Pancreas (tissue), 10 donors: ENCODE measurements around the gene HIC1. TPM values are rescaled to one million over a fixed set of nuclear protein-coding genes. Genes with fewer than 3 reads are reported as not detected.
A peak's percentile ranks its signal among the peaks of the same experiment; 100 is the strongest.

ENCODE experiments used
- ATAC-seq, 4 donors: fragments of 200-7000 bp; cut with Tn5 transposase; one replicate each; pipeline versions ENCODE4 v1.8.0 to v1.9.1; 2020; ENCODE audit warnings: mild to moderate bottlenecking in 4 of 4, moderate library complexity in 4 of 4
- DNase-seq, 6 donors: peaks; one replicate each; pipeline ENCODE4 v3.0.0-alpha.2; 2020
- FAIRE-seq: peaks from 2 replicates; lab custom pipeline; 2012; peaks lifted over from hg19 to GRCh38; lab: Jason Lieb, UNC
- H3K27ac ChIP-seq, 4 donors: fragments of 200-600 bp; sonication (generic); 1 replicate in 3 of 4; 2 replicates in 1 of 4; pipeline versions ENCODE4 v1.5.0 to v1.8.0; 2020
- H3K27me3 ChIP-seq, 4 donors: fragments of 200-600 bp; one replicate each; pipeline ENCODE4 v1.8.0; 2021
- H3K36me3 ChIP-seq, 3 donors: fragments of 200-600 bp; sonication (generic) in 1 of 3; one replicate each; pipeline versions ENCODE4 v1.5.0 to v1.8.0; 2020 to 2021
- H3K4me1 ChIP-seq, 3 donors: fragments of 200-600 bp; one replicate each; pipeline ENCODE4 v1.8.0; 2021
- H3K4me3 ChIP-seq, 4 donors: fragments of 200-600 bp; sonication (generic) in 2 of 4; one replicate each; pipeline versions ENCODE4 v1.5.0 to v1.8.0; 2020 to 2021
- H3K9me3 ChIP-seq, 4 donors: fragments of 200-600 bp; one replicate each; pipeline ENCODE4 v1.8.0; 2021
- WGBS, 2 donors: extraction: QIAGEN DNeasy Blood & Tissue Kit; methylation state at CpG; one replicate each; pipeline ENCODE4 v1.1.7; 2013; 5-methylcytosine and 5-hydroxymethylcytosine counted together
- intact Hi-C, 3 donors: fragments of 100-400 bp; cut with DNase I; formaldehyde crosslinking; loops; one replicate each; pipeline versions ENCODE4 v1.11.1 to v1.14.2; 2022
- polyA plus RNA-seq, 2 donors: library from polyadenylated mRNA; stranded (reverse); fragments of 200-250 nt; gene quantifications; one replicate each; pipeline ENCODE4 v1.2.3, GENCODE V29; 2013
- total RNA-seq, 6 donors: library from RNA; stranded (reverse); fragmentation: NEBNext Ultra II Directional in 4 of 6; extraction: Animal tissue kit (Norgen Biotek cat#: 25700) in 4 of 6; gene quantifications; one replicate each; pipeline versions ENCODE4 v1.2.1 to v1.2.4, GENCODE V29; 2021 to 2023
- TF ChIP-seq, protein P1 (sequence below), 4 donors: fragments of 200-600 bp; sonication (generic) in 3 of 4; IDR thresholded peaks; one replicate each; pipeline versions ENCODE4 v1.5.0 to v1.8.0; 2021; ENCODE audit warnings: antibody characterized with exemption in 4 of 4
- donor health status: healthy with polysubstance abuse.
- donor health status: DM: no; HTN: no; CAD: no; lungs with moderate emphysema.
- donor health status: DM: no; HTN: no; CAD: no.
- donor health status: control.
- donor health status: control.
- donor health status: Bipolar disorder and iron deficiency.
- donor health status: DM: yes; HTN: yes; CAD: no.
- donor health status: DM: no; HTN: no; CAD: no.
- donor health status: DM: no; HTN: no; CAD: no.
- donor health status: DM: yes; HTN: yes; CAD: no.

Gene HIC1
- total and polyA plus RNA-seq, 8 donors, result 1.0 to 15.8 (median 3.4) TPM

GRCh38 chr17:2106308-2106955 lies 51.5 kb downstream of the HIC1 start:
- H3K4me3 ChIP-seq, result no peak overlapping the region
- WGBS, 2 donors, result 78 to 81% methylated on average over 11 of the region's 11 CpGs
- H3K4me1 ChIP-seq, result no peaks in the 10 kb centered on the region
- ATAC-seq, result no peak
- no peak for DNase-seq
- H3K27me3 ChIP-seq, result no peaks in the 10 kb centered on the region
- intact Hi-C loops, result no loop called here
- no peak overlapping the region for H3K27ac ChIP-seq
- H3K36me3 ChIP-seq, result no peaks in the 10 kb centered on the region
- no peaks in the 10 kb centered on the region for H3K9me3 ChIP-seq
- no peak for FAIRE-seq
- TF ChIP-seq, protein P1, sequence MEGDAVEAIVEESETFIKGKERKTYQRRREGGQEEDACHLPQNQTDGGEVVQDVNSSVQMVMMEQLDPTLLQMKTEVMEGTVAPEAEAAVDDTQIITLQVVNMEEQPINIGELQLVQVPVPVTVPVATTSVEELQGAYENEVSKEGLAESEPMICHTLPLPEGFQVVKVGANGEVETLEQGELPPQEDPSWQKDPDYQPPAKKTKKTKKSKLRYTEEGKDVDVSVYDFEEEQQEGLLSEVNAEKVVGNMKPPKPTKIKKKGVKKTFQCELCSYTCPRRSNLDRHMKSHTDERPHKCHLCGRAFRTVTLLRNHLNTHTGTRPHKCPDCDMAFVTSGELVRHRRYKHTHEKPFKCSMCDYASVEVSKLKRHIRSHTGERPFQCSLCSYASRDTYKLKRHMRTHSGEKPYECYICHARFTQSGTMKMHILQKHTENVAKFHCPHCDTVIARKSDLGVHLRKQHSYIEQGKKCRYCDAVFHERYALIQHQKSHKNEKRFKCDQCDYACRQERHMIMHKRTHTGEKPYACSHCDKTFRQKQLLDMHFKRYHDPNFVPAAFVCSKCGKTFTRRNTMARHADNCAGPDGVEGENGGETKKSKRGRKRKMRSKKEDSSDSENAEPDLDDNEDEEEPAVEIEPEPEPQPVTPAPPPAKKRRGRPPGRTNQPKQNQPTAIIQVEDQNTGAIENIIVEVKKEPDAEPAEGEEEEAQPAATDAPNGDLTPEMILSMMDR (IDR thresholded peaks at IDR 0.05), result no peak

- DNase-seq (no peak), FAIRE-seq (no peak), ATAC-seq (no peak)
- WGBS, 2 donors, result 89 to 91% methylated on average over 2 of the region's 2 CpGs
- intact Hi-C loops, result no loop called here
- Histone ChIP-seq H3K4me1 (no peaks in the 10 kb centered on the region), H3K27ac (no peak overlapping the region), H3K36me3 (no peaks in the 10 kb centered on the region), H3K9me3 (no peaks in the 10 kb centered on the region), H3K4me3 (no peak overlapping the region), H3K27me3 (no peaks in the 10 kb centered on the region)
- TF ChIP-seq, protein P1 (IDR thresholded peaks at IDR 0.05), result no peak
Observed at GRCh38 chr17:2107050-2107449, 52.1 kb downstream of the HIC1 start.

GRCh38 chr17:2107506-2107905 lies 52.6 kb downstream of the HIC1 start:
- WGBS, 2 donors, result 88 to 96% methylated on average over 3 of the region's 3 CpGs
- TF ChIP-seq, protein P1 (IDR thresholded peaks at IDR 0.05), result no peak
- DNase-seq (no peak), FAIRE-seq (no peak), ATAC-seq (peak in 2 of 4 donors; percentile 14 to 37)
- Histone ChIP-seq H3K36me3 (no peaks in the 10 kb centered on the region), H3K4me1 (no peaks in the 10 kb centered on the region), H3K4me3 (no peak overlapping the region), H3K27ac (no peak overlapping the region), H3K27me3 (no peaks in the 10 kb centered on the region), H3K9me3 (no peaks in the 10 kb centered on the region)
- intact Hi-C loops, result no loop called here

GRCh38 chr17:2108170-2108569 lies 53.3 kb downstream of the HIC1 start:
- intact Hi-C loops, result no loop called here
- H3K27me3 ChIP-seq, result no peaks in the 10 kb centered on the region
- no peaks in the 10 kb centered on the region for H3K4me1 ChIP-seq
- FAIRE-seq (no peak), ATAC-seq (no peak), DNase-seq (no peak)
- no peaks in the 10 kb centered on the region for H3K9me3 ChIP-seq
- 92 to 95% methylated on average over 8 of the region's 8 CpGs for WGBS, 2 donors
- no peak overlapping the region for H3K4me3 ChIP-seq
- no peaks in the 10 kb centered on the region for H3K36me3 ChIP-seq
- TF ChIP-seq, protein P1 (IDR thresholded peaks at IDR 0.05), result no peak
- H3K27ac ChIP-seq, result no peak overlapping the region

- 95 to 98% methylated on average over 6 of the region's 6 CpGs for WGBS, 2 donors
- Histone ChIP-seq H3K9me3 (no peaks in the 10 kb centered on the region), H3K27me3 (no peaks in the 10 kb centered on the region), H3K4me1 (no peaks in the 10 kb centered on the region), H3K4me3 (no peak overlapping the region), H3K36me3 (no peaks in the 10 kb centered on the region), H3K27ac (no peak overlapping the region)
- intact Hi-C loops, result no loop called here
- TF ChIP-seq, protein P1 (IDR thresholded peaks at IDR 0.05), result no peak
- FAIRE-seq, result no peak
- no peak for ATAC-seq
- no peak for DNase-seq
Observed at GRCh38 chr17:2110436-2110835, 55.5 kb downstream of the HIC1 start.
